Chondrocyte (in vitro differentiated cells): Measurements from ENCODE around the gene EHMT2. TPM values are rescaled to one million over a fixed set of nuclear protein-coding genes. Genes with fewer than 3 reads are reported as not detected.
A peak's percentile ranks its signal among the peaks of the same experiment; 100 is the strongest.
"Not testable (repeated sequence)": the region's sequence is repeated elsewhere in the genome, so short reads cannot be mapped to it uniquely, and the experiment has no call there.

Experiments used
- DNase-seq: peaks from one replicate; pipeline ENCODE4 v3.0.0; 2021; ENCODE audit warnings: mixed read lengths, low spot score
- H3K27ac Mint-ChIP-seq: one replicate; pipeline ENCODE4 v1.8.0; 2021; ENCODE audit warnings: mild to moderate bottlenecking, moderate library complexity, mixed read lengths; ENCODE audit not compliant: unreplicated experiment
- H3K27me3 Mint-ChIP-seq: 2 replicates; pipeline ENCODE4 v1.8.0; 2021; ENCODE audit warnings: low read depth, mixed read lengths
- H3K36me3 Mint-ChIP-seq: 2 replicates; pipeline ENCODE4 v1.8.0; 2021; ENCODE audit warnings: low read depth, mixed read lengths
- H3K4me1 Mint-ChIP-seq: 2 replicates; pipeline ENCODE4 v1.8.0; 2021; ENCODE audit warnings: low read depth, mild to moderate bottlenecking, mixed read lengths
- H3K4me3 Mint-ChIP-seq: one replicate; pipeline ENCODE4 v1.8.0; 2021; ENCODE audit warnings: mild to moderate bottlenecking, moderate library complexity, mixed read lengths; ENCODE audit not compliant: unreplicated experiment
- H3K9me3 Mint-ChIP-seq: 2 replicates; pipeline ENCODE4 v1.8.0; 2021; ENCODE audit warnings: low read depth, mixed read lengths
- CTCF ChIP-seq: fragments of 200-600 bp; sonication (generic); IDR thresholded peaks from 2 replicates; pipeline ENCODE4 v1.5.0; 2021; ENCODE audit warnings: antibody characterized with exemption, mild to moderate bottlenecking, moderate library complexity
- total RNA-seq: library from RNA; stranded (reverse); gene quantifications from 3 replicates; pipeline ENCODE4 v1.2.1, GENCODE V29; 2021

The EHMT2 gene
- total RNA-seq, 1 donor from 2014 or later, result 37.7 TPM

DNA sequence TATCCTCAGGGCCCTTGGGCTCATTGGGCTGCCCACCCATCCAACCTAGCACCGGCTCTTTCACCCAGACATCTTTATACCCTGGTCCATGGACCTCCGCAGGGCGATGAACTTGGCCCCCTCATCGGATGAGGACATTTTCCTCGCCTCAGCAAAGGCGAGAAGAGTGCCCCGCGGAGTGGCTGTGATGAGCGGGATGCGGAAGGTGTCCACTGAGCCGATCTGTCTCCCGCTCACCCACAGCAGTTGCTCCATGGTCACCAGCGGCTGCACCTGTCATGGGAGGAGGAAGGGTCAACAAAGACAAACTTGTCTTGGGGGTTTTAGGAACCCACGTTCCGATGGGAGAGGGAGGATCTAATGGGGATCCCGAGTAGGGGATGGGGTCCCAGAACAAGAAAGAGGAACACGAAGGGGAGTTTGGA lies 35.6 kb downstream of the EHMT2 start:
- Mint-ChIP-seq H3K36me3 (peaks cover 13% of the 10 kb centered on the region), H3K4me1 (peaks cover 20% of the 10 kb centered on the region), H3K27ac (peak overlapping the region; percentile 98), H3K9me3 (no peaks in the 10 kb centered on the region), H3K4me3 (peak overlapping the region; percentile 96), H3K27me3 (no peaks in the 10 kb centered on the region)
- no peak for DNase-seq
- no peak for TF ChIP-seq CTCF

GRCh38 chr6:31861150-31861549 lies 36.3 kb downstream of the EHMT2 start:
- no peak for TF ChIP-seq CTCF
- DNase-seq, result no peak
- Mint-ChIP-seq H3K36me3 (peaks cover 13% of the 10 kb centered on the region), H3K27ac (no peak overlapping the region), H3K4me3 (no peak overlapping the region), H3K9me3 (no peaks in the 10 kb centered on the region), H3K4me1 (peaks cover 20% of the 10 kb centered on the region), H3K27me3 (no peaks in the 10 kb centered on the region)

- Mint-ChIP-seq H3K27me3 (no peaks in the 10 kb centered on the region), H3K4me3 (no peak overlapping the region), H3K9me3 (no peaks in the 10 kb centered on the region), H3K4me1 (peaks cover 20% of the 10 kb centered on the region), H3K27ac (no peak overlapping the region), H3K36me3 (peaks cover 13% of the 10 kb centered on the region)
- no peak for DNase-seq
- TF ChIP-seq CTCF, result no peak
These were observed 37.1 kb downstream of the EHMT2 start for GRCh38 chr6:31860349-31860748.

DNA sequence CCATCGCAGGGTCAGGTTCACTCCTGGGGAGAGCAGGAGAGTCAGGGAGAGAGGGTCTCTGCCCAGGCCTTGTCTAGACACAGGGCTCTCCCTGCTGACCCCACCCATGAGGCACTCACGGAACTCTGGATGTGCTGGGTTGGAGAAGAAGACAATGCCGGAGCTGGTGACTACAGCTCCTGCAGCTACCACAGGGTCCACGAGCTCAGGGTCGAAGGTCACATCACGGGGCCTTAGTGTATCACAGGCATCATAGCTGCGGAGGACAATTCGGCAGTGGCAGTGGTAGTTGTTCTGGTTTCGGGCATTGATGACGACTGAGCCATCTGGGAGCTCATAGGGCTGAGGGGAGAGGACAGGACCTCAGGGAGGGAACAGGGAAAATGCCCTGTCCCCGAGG lies 37.6 kb downstream of the EHMT2 start:
- TF ChIP-seq CTCF, result no peak
- Mint-ChIP-seq H3K27ac (no peak overlapping the region), H3K36me3 (peaks cover 14% of the 10 kb centered on the region), H3K4me1 (peaks cover 20% of the 10 kb centered on the region), H3K27me3 (no peaks in the 10 kb centered on the region), H3K4me3 (no peak overlapping the region), H3K9me3 (no peaks in the 10 kb centered on the region)
- no peak for DNase-seq

- DNase-seq, result no peak
- H3K36me3 Mint-ChIP-seq, result peaks cover 14% of the 10 kb centered on the region
These were observed 38.8 kb downstream of the EHMT2 start for GRCh38 chr6:31858707-31859106.

DNA sequence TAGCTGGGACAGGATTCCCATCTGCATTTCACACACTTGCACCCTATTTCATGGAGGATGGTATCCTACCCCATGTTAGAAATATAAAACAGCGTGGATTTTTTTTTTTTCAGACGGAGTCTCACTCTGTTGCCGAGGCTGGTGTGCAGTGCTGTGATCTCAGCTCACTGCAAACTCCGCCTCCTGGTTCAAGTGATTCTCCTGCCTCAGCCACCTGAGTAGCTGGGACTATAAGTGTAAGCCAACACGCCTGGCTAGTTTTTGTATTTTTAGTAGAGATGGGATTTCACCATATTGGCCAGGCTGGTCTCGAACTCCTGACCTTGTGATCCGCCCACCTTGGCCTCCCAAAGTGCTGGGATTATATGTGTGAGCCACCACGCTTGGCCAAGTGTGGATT lies 39.7 kb downstream of the EHMT2 start:
- not testable (repeated sequence) for H3K27ac Mint-ChIP-seq, H3K9me3 Mint-ChIP-seq, DNase-seq, H3K27me3 Mint-ChIP-seq, H3K4me3 Mint-ChIP-seq
- H3K36me3 Mint-ChIP-seq, result peaks cover 14% of the 10 kb centered on the region
- peaks cover 14% of the 10 kb centered on the region for H3K4me1 Mint-ChIP-seq

More at GRCh38 chr6:31858707-31859106, 38.8 kb downstream of the EHMT2 start:
- no peak for TF ChIP-seq CTCF
- peaks cover 19% of the 10 kb centered on the region for H3K4me1 Mint-ChIP-seq
- no peak overlapping the region for H3K4me3 Mint-ChIP-seq
- H3K27me3 Mint-ChIP-seq, result no peaks in the 10 kb centered on the region
- H3K27ac Mint-ChIP-seq, result no peak overlapping the region
- H3K9me3 Mint-ChIP-seq, result no peaks in the 10 kb centered on the region

DNA sequence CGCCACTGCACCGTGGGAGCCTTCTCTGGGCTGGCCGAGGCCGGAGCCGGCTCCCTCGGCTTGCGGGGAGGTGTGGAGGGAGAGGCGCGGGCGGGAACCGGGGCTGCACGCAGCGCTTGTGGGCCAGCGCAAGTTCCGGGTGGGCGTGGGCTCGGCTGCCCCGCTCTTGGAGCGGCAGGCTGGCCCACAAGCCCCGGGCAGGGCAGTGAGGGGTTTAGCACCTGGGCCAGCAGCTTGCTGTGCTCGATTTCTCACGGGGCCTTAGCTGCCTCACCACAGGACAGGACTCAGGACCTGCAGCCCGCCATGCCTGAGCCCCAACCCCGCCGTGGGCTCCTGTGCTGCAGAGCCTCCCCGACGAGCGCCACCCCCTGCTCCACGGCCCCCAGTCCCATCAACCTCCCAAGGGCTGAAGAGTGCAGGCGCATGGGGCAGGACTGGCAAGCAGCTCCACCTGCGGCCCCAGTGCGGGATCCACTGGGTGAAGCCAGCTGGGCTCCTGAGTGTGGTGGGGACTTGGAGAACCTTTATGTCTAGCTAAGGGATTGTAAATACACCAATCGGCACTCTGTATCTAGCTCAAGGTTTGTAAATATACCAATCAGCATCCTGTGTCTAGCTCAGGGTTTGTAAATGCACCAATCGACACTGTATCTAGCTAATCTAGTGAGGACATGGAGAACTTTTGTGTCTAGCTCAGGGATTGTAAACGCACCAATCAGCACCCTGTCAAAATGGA lies 45.3 kb downstream of the EHMT2 start:
- H3K27ac Mint-ChIP-seq, H3K27me3 Mint-ChIP-seq, H3K4me3 Mint-ChIP-seq, DNase-seq, H3K36me3 Mint-ChIP-seq, H3K4me1 Mint-ChIP-seq, H3K9me3 Mint-ChIP-seq: not testable (repeated sequence)
